ENCODE measurements around the gene MARK1.

MARK1 gene

GRCh38 chr1:220684890-220685289, 157.0 kb downstream of the MARK1 start:
- Histone ChIP-seq H3K9ac (ENCODE audit: low read length) (no peak overlapping the region), H3K9me3 (ENCODE audit: control insufficient read depth, low read length) (no peaks in the 10 kb centered on the region), H3K4me1 (ENCODE audit: control insufficient read depth, insufficient read depth, low read length) (peaks cover 12% of the 10 kb centered on the region), H3K36me3 (ENCODE audit: control insufficient read depth, insufficient read depth, low read length) (no peaks in the 10 kb centered on the region), H3K4me3 (ENCODE audit: low read length) (no peak overlapping the region), H3K27me3 (ENCODE audit: control insufficient read depth, insufficient read depth, low read length) (no peaks in the 10 kb centered on the region)

- Histone ChIP-seq H3K27me3 (ENCODE audit: control insufficient read depth, insufficient read depth, low read length) (no peaks in the 10 kb centered on the region), H3K9ac (ENCODE audit: low read length) (no peak overlapping the region), H3K36me3 (ENCODE audit: control insufficient read depth, insufficient read depth, low read length) (no peaks in the 10 kb centered on the region), H3K9me3 (ENCODE audit: control insufficient read depth, low read length) (no peaks in the 10 kb centered on the region), H3K4me1 (ENCODE audit: control insufficient read depth, insufficient read depth, low read length) (peaks cover 13% of the 10 kb centered on the region), H3K4me3 (ENCODE audit: low read length) (no peak overlapping the region)
Measured at GRCh38 chr1:220685879-220686278, 157.9 kb downstream of the MARK1 start.

GRCh38 chr1:220687809-220688208, 159.9 kb downstream of the MARK1 start:
- Histone ChIP-seq H3K9ac (ENCODE audit: low read length) (no peak overlapping the region), H3K4me3 (ENCODE audit: low read length) (no peak overlapping the region), H3K9me3 (ENCODE audit: control insufficient read depth, low read length) (no peaks in the 10 kb centered on the region), H3K36me3 (ENCODE audit: control insufficient read depth, insufficient read depth, low read length) (no peaks in the 10 kb centered on the region), H3K27me3 (ENCODE audit: control insufficient read depth, insufficient read depth, low read length) (no peaks in the 10 kb centered on the region), H3K4me1 (ENCODE audit: control insufficient read depth, insufficient read depth, low read length) (peaks cover 6% of the 10 kb centered on the region)

- Histone ChIP-seq H3K9me3 (ENCODE audit: control insufficient read depth, low read length) (no peaks in the 10 kb centered on the region), H3K4me3 (ENCODE audit: low read length) (peak overlapping the region; percentile 76), H3K9ac (ENCODE audit: low read length) (no peak overlapping the region), H3K4me1 (ENCODE audit: control insufficient read depth, insufficient read depth, low read length) (peaks cover 6% of the 10 kb centered on the region), H3K27me3 (ENCODE audit: control insufficient read depth, insufficient read depth, low read length) (no peaks in the 10 kb centered on the region), H3K36me3 (ENCODE audit: control insufficient read depth, insufficient read depth, low read length) (no peaks in the 10 kb centered on the region)
Measured at GRCh38 chr1:220689666-220690065, 161.7 kb downstream of the MARK1 start.

- Histone ChIP-seq H3K4me1 (ENCODE audit: control insufficient read depth, insufficient read depth, low read length) (peaks cover 6% of the 10 kb centered on the region), H3K36me3 (ENCODE audit: control insufficient read depth, insufficient read depth, low read length) (no peaks in the 10 kb centered on the region), H3K27me3 (ENCODE audit: control insufficient read depth, insufficient read depth, low read length) (no peaks in the 10 kb centered on the region), H3K4me3 (ENCODE audit: low read length) (peak within 1 kb of the TSS; percentile 76), H3K9ac (ENCODE audit: low read length) (peak within 1 kb of the TSS; percentile 78), H3K9me3 (ENCODE audit: control insufficient read depth, low read length) (no peaks in the 10 kb centered on the region)
Measured at GRCh38 chr1:220690140-220691052, 162.5 kb downstream of the MARK1 start, which contains the start of gene C1orf115. TSS of gene C1orf115 (plus strand) at chr1:220690363. CDS start at chr1:220690403, 40 bp downstream.

GRCh38 chr1:220691053-220691684, 163.2 kb downstream of the MARK1 start:
- Histone ChIP-seq H3K36me3 (ENCODE audit: control insufficient read depth, insufficient read depth, low read length) (no peaks in the 10 kb centered on the region), H3K4me3 (ENCODE audit: low read length) (peak overlapping the region; percentile 76), H3K27me3 (ENCODE audit: control insufficient read depth, insufficient read depth, low read length) (no peaks in the 10 kb centered on the region), H3K4me1 (ENCODE audit: control insufficient read depth, insufficient read depth, low read length) (peaks cover 6% of the 10 kb centered on the region), H3K9ac (ENCODE audit: low read length) (peak overlapping the region; percentile 78), H3K9me3 (ENCODE audit: control insufficient read depth, low read length) (no peaks in the 10 kb centered on the region)

GRCh38 chr1:220692436-220693228, 164.7 kb downstream of the MARK1 start:
- Histone ChIP-seq H3K36me3 (ENCODE audit: control insufficient read depth, insufficient read depth, low read length) (no peaks in the 10 kb centered on the region), H3K4me1 (ENCODE audit: control insufficient read depth, insufficient read depth, low read length) (peaks cover 6% of the 10 kb centered on the region), H3K9ac (ENCODE audit: low read length) (no peak overlapping the region), H3K27me3 (ENCODE audit: control insufficient read depth, insufficient read depth, low read length) (no peaks in the 10 kb centered on the region), H3K9me3 (ENCODE audit: control insufficient read depth, low read length) (no peaks in the 10 kb centered on the region), H3K4me3 (ENCODE audit: low read length) (no peak overlapping the region)

- H3K4me3 ChIP-seq (ENCODE audit: low read length) = no peak overlapping the region
- no peaks in the 10 kb centered on the region for H3K9me3 ChIP-seq (ENCODE audit: control insufficient read depth, low read length)
- H3K4me1 ChIP-seq (ENCODE audit: control insufficient read depth, insufficient read depth, low read length) = peaks cover 1% of the 10 kb centered on the region
- no peaks in the 10 kb centered on the region for H3K27me3 ChIP-seq (ENCODE audit: control insufficient read depth, insufficient read depth, low read length)
- H3K36me3 ChIP-seq (ENCODE audit: control insufficient read depth, insufficient read depth, low read length) = no peaks in the 10 kb centered on the region
- H3K9ac ChIP-seq (ENCODE audit: low read length) = no peak overlapping the region
Measured at GRCh38 chr1:220694866-220695382, 167.0 kb downstream of the MARK1 start.

GRCh38 chr1:220695426-220695825, 167.5 kb downstream of the MARK1 start:
- no peaks in the 10 kb centered on the region for H3K4me1 ChIP-seq (ENCODE audit: control insufficient read depth, insufficient read depth, low read length)
- H3K9ac ChIP-seq (ENCODE audit: low read length) = no peak overlapping the region
- no peaks in the 10 kb centered on the region for H3K36me3 ChIP-seq (ENCODE audit: control insufficient read depth, insufficient read depth, low read length)
- no peaks in the 10 kb centered on the region for H3K27me3 ChIP-seq (ENCODE audit: control insufficient read depth, insufficient read depth, low read length)
- no peak overlapping the region for H3K4me3 ChIP-seq (ENCODE audit: low read length)
- no peaks in the 10 kb centered on the region for H3K9me3 ChIP-seq (ENCODE audit: control insufficient read depth, low read length)

GRCh38 chr1:220696226-220696862, 168.4 kb downstream of the MARK1 start:
- no peaks in the 10 kb centered on the region for H3K27me3 ChIP-seq (ENCODE audit: control insufficient read depth, insufficient read depth, low read length)
- H3K4me1 ChIP-seq (ENCODE audit: control insufficient read depth, insufficient read depth, low read length) = no peaks in the 10 kb centered on the region
- no peaks in the 10 kb centered on the region for H3K36me3 ChIP-seq (ENCODE audit: control insufficient read depth, insufficient read depth, low read length)
- H3K9me3 ChIP-seq (ENCODE audit: control insufficient read depth, low read length) = no peaks in the 10 kb centered on the region
- H3K4me3 ChIP-seq (ENCODE audit: low read length) = no peak overlapping the region
- H3K9ac ChIP-seq (ENCODE audit: low read length) = no peak overlapping the region

GRCh38 chr1:220696863-220697231, 168.9 kb downstream of the MARK1 start:
- Histone ChIP-seq H3K36me3 (ENCODE audit: control insufficient read depth, insufficient read depth, low read length) (no peaks in the 10 kb centered on the region), H3K9me3 (ENCODE audit: control insufficient read depth, low read length) (no peaks in the 10 kb centered on the region), H3K4me3 (ENCODE audit: low read length) (no peak overlapping the region), H3K27me3 (ENCODE audit: control insufficient read depth, insufficient read depth, low read length) (no peaks in the 10 kb centered on the region), H3K9ac (ENCODE audit: low read length) (no peak overlapping the region), H3K4me1 (ENCODE audit: control insufficient read depth, insufficient read depth, low read length) (no peaks in the 10 kb centered on the region)
